Adrenal gland (tissue), 12 donors: ENCODE data around the gene GJA3. TPM values are rescaled to one million over a fixed set of nuclear protein-coding genes. Genes with fewer than 3 reads are reported as not detected.

Experiments used
- DNase-seq, 7 donors: peaks; one replicate each; pipeline ENCODE4 v3.0.0-alpha.2; 2019 to 2020
- H3K27ac ChIP-seq, 5 donors: fragments of 200-600 bp; sonication (generic) in 4 of 5; 1 replicate in 3 of 5; 2 replicates in 2 of 5; pipeline versions ENCODE4 v1.5.1 to v1.8.0; 2016 to 2020; ENCODE audit warnings: mild to moderate bottlenecking in 1 of 5
- H3K27me3 ChIP-seq: fragments of 200-600 bp; 2 replicates; pipeline ENCODE4 v1.8.0; 2021
- H3K36me3 ChIP-seq, 2 donors: fragments of 200-600 bp; replicated peaks in 1 of 2; 1 replicate in 1 of 2; 2 replicates in 1 of 2; pipeline versions ENCODE4 v1.5.1 to v1.8.0; 2018 to 2022
- H3K4me1 ChIP-seq, 2 donors: fragments of 200-600 bp; replicated peaks in 1 of 2; 1 replicate in 1 of 2; 2 replicates in 1 of 2; pipeline versions ENCODE4 v1.5.1 to v1.8.0; 2018 to 2021
- H3K4me3 ChIP-seq, 4 donors: fragments of 200-600 bp; sonication (generic) in 3 of 4; one replicate each; pipeline ENCODE4 v1.5.1; 2016 to 2018
- H3K9me3 ChIP-seq, 3 donors: fragments of 200-600 bp; sonication (generic) in 1 of 3; replicated peaks in 1 of 3; 1 replicate in 2 of 3; 2 replicates in 1 of 3; pipeline versions ENCODE4 v1.5.1 to v1.8.0; 2016 to 2021
- POLR2A ChIP-seq, 2 donors: fragments of 450-650 bp; IDR thresholded peaks; one replicate each; pipeline ENCODE4 v1.6.1; 2017; ENCODE audit warnings: antibody characterized with exemption in 2 of 2, mild to moderate bottlenecking in 2 of 2, moderate library complexity in 1 of 2
- WGBS, 4 donors: extraction: QIAGEN DNeasy Blood & Tissue Kit in 2 of 4; methylation state at CpG; one replicate each; pipeline versions ENCODE4 v1.1.5 to v1.1.7; 2013 to 2017; 5-methylcytosine and 5-hydroxymethylcytosine counted together
- intact Hi-C, 2 donors: fragments of 100-400 bp; cut with DNase I; formaldehyde crosslinking; loops; one replicate each; pipeline versions ENCODE4 v1.14.1 to v1.15.0; 2022 to 2023
- polyA plus RNA-seq, 3 donors: library from polyadenylated mRNA; stranded (reverse); fragments of 200-250 nt in 2 of 3; fragments of 350-450 nt in 1 of 3; fragmentation: Illumina TruSeq in 1 of 3; extraction: RNeasy Lipid Tissue Mini Kit (QIAGEN cat#74804) in 1 of 3; gene quantifications; one replicate each; pipeline ENCODE4 v1.2.3, GENCODE V29; 2013 to 2014
- total RNA-seq, 9 donors: library from RNA; depleted of rRNA in 4 of 9; stranded (reverse); fragments of >200 nt in 4 of 9; fragments of 120-200 nt in 1 of 9; fragmentation: NEBNext Ultra II Directional in 1 of 9; extraction: Animal tissue kit (Norgen Biotek cat#: 25700) in 1 of 9; gene quantifications; one replicate each; pipeline versions ENCODE4 v1.1.0 to v1.2.4, GENCODE V29; 2013 to 2023
- TF ChIP-seq, protein P1 (sequence below), 6 experiments: fragments of 450-650 bp in 4 of 6; fragments of 200-600 bp in 2 of 6; sonication (generic) in 1 of 6; IDR thresholded peaks; 1 replicate in 5 of 6; 2 replicates in 1 of 6; pipeline versions ENCODE4 v1.5.1 to v1.8.0; 2016 to 2021; ENCODE audit warnings: antibody characterized with exemption in 6 of 6, mild to moderate bottlenecking in 2 of 6, moderate library complexity in 1 of 6
- donor health status: healthy with polysubstance abuse.
- donor health status: Bipolar disorder and iron deficiency.
- donor health status: DM: yes; HTN: yes; CAD: no.
- donor health status: DM: no; HTN: no; CAD: no.
- donor health status: DM: no; HTN: no; CAD: no.
- donor health status: DM: yes; HTN: yes; CAD: no.

Gene GJA3
- total and polyA plus RNA-seq, 12 donors, result under 0.01 TPM; not detected in 11

DNA sequence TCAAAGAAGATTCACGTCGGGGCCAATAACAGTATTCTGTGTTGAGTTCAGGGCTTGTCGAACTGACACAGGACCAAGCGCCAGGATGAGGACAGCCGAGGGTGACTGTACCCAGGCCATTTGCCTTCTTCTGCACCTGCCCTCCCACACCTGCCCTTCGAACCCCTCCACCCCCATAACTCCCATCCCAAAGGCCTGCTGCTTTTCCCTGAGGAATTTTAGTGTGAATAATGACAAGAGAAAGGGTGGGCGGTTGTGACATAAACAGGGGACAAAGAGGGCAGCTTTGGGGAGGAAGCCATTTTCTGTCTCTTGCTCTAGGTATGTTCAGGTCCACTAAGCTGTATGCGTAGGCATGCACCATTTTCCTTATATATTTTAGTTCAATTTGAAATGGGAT, 26.1 kb downstream of the GJA3 start:
- Histone ChIP-seq H3K4me3 (no peak overlapping the region), H3K9me3 (no peaks in the 10 kb centered on the region), H3K4me1 (no peaks in the 10 kb centered on the region), H3K27me3 (peaks cover 51% of the 10 kb centered on the region), H3K36me3 (no peaks in the 10 kb centered on the region), H3K27ac (no peak overlapping the region)
- 62 to 89% (median 78%) methylated on average over 8 of the region's 8 CpGs for WGBS, 4 donors
- TF ChIP-seq, protein P1, sequence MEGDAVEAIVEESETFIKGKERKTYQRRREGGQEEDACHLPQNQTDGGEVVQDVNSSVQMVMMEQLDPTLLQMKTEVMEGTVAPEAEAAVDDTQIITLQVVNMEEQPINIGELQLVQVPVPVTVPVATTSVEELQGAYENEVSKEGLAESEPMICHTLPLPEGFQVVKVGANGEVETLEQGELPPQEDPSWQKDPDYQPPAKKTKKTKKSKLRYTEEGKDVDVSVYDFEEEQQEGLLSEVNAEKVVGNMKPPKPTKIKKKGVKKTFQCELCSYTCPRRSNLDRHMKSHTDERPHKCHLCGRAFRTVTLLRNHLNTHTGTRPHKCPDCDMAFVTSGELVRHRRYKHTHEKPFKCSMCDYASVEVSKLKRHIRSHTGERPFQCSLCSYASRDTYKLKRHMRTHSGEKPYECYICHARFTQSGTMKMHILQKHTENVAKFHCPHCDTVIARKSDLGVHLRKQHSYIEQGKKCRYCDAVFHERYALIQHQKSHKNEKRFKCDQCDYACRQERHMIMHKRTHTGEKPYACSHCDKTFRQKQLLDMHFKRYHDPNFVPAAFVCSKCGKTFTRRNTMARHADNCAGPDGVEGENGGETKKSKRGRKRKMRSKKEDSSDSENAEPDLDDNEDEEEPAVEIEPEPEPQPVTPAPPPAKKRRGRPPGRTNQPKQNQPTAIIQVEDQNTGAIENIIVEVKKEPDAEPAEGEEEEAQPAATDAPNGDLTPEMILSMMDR (IDR thresholded peaks at IDR 0.05), result no peak
- no peak for TF ChIP-seq POLR2A (IDR thresholded peaks at IDR 0.05)
- no peak for DNase-seq
- intact Hi-C loops, result no loop called here

DNA sequence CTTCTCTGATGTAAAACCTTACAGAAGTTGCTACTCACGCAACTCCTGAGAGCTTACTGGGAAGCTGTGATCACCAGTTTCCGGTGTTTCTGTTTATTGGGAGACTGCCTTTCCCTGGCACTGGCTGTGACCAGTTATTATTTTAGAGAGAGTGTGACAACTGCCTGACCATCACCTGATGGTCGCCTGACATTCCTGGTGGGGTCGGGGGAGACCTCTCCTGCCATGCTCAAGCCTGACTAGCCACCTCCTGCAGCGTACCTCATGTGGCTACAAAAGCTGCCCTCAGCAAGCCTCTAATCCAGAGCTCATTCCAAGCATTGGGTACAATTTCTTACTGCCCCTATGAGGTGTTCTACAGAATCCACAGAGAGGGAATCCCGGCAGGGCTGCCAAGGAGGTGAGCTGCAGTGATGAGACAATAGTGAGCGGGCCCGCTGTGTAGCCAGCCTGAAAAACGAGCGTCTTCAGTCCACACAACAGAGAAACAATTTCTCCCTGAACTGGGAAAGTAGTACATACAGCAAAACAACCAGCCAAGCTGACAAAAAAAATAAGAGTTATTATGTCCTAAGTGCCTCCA, 28.7 kb downstream of the GJA3 start:
- WGBS, 4 donors, result 78 to 84% (median 83%) methylated on average over 7 to 10 of the region's 10 CpGs
- H3K9me3 ChIP-seq, result no peaks in the 10 kb centered on the region
- TF ChIP-seq POLR2A (IDR thresholded peaks at IDR 0.05), result no peak
- peaks cover 8 to 11% of the 10 kb centered on the region in 2 donors for H3K4me1 ChIP-seq
- intact Hi-C loops, result no loop called here
- H3K4me3 ChIP-seq, result no peak overlapping the region
- no peak for DNase-seq
- no peak overlapping the region for H3K27ac ChIP-seq
- H3K36me3 ChIP-seq, result no peaks in the 10 kb centered on the region
- H3K27me3 ChIP-seq, result peaks cover 25% of the 10 kb centered on the region

DNA sequence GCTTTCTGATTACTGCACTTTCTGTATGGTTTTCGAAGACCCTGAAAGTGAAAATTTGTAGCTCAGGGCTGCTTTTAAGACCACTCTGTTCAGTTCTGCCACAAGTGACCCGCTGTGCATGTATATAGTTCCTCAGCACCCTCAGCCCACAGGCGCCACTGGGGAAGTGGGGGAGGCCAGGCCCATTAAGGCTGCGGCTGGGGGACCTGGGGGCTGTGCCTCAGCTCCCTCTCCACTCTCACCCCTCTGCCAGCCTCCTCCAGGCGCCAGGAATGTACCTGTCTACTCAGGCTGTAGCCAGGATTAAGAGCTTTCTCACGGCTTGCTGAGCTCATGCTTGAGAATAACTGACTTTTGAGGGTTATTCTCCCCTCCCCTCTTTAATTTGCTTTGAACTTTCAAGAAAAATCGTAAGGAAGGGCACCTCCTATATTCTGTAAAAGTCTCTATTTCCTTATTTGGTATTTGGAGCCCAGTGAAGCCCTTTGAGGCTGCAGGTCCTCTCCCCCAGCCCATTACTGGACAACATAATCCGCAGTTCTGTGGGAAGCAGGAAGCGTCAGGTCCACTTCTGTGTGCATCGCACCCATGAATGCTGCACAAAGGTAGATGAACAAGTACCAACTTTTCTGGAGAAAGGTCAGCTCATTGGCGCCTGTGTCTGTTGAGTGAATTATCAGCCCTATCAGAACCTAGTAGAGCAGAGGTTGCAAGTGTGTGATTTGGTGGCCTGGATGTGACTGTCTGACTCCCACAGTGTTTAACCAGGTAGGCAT, 29.6 kb downstream of the GJA3 start:
- TF ChIP-seq, protein P1 (IDR thresholded peaks at IDR 0.05), result no peak
- no peak for TF ChIP-seq POLR2A (IDR thresholded peaks at IDR 0.05)
- Histone ChIP-seq H3K36me3 (no peaks in the 10 kb centered on the region), H3K9me3 (no peaks in the 10 kb centered on the region), H3K27me3 (peaks cover 16% of the 10 kb centered on the region), H3K27ac (no peak overlapping the region), H3K4me3 (no peak overlapping the region), H3K4me1 (peaks cover 8 to 11% of the 10 kb centered on the region in 2 donors)
- WGBS, 4 donors, result 59 to 75% (median 70%) methylated on average over 8 to 11 of the region's 11 CpGs
- no peak for DNase-seq
- intact Hi-C loops, result no loop called here

DNA sequence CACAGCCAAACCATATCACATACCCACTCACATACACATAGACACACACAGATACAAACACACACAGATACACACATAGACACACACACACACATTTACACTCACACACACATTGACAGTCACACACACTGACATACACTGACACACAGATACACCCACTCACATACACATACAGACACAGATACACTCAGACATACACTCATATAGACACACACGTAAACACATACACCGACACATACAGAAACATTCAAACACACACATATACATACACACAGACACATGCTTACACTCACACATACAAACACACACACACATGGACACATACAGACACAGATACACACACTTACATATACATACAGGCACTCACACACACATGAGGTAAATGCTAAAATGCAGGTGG, 30.2 kb downstream of the GJA3 start:
- intact Hi-C loops, result no loop called here
- DNase-seq, result no peak

More for the DNA sequence above, 30.2 kb downstream of the GJA3 start:
- 67 to 100% (median 96%) methylated on average over 2 of the region's 2 CpGs for WGBS, 4 donors
- H3K27me3 ChIP-seq, result peaks cover 10% of the 10 kb centered on the region
- TF ChIP-seq, protein P1 (IDR thresholded peaks at IDR 0.05), result no peak
- no peak for TF ChIP-seq POLR2A (IDR thresholded peaks at IDR 0.05)
- H3K27ac ChIP-seq, result no peak overlapping the region
- no peaks in the 10 kb centered on the region for H3K36me3 ChIP-seq
- H3K4me3 ChIP-seq, result no peak overlapping the region
- no peaks in the 10 kb centered on the region for H3K9me3 ChIP-seq
- H3K4me1 ChIP-seq, result peaks cover 9 to 11% of the 10 kb centered on the region in 2 donors
